GM21717 (cell line): ENCODE data around the gene MTHFD1L.

Experiments
- ATAC-seq: cut with Tn5 transposase; IDR thresholded peaks from one replicate; pipeline ENCODE4 v1.9.1; 2021; ENCODE audit warnings: mild to moderate bottlenecking, moderate library complexity; ENCODE audit not compliant: unreplicated experiment

MTHFD1L gene

DNA sequence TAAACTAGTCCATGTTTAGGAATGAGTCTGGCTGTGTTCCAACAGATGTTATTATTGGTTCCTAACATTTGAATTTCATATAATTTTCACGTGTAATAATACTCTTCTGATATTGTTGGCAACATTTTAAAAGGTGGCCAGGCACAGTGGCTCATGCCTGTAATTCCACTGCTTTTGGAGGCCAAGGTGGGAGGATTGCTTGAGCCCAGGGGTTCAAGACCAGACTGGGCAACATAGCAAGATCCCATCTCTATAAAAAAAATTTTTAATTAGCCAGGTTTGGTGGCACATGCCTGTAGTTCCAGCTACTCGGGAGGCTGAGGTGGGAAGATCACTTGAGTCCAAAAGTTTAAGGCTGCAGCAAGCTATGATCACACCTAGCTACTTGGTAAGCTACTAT lies 116.2 kb downstream of the MTHFD1L start:
- no peak for ATAC-seq

DNA sequence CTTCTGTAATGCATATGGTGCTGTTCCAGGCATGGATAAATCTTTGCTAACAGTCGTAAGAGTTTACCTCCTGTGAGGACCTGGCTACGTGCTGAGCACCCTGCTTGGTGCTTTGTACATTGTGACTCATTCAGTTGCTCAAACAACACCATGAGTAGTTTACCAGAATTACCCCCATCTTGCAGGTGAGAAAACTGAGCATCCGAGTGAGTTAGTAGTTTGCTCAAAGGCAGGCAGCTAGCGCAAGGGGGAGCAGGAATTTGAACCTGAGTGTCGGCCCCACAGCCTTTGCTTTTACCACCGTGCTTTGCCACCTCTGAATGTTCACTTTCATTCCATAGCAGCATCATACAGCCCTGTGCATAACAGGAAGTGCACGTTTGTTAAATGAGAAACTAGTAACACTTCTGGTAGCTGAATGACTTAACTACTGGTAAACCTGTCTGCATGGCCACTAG lies 121.9 kb downstream of the MTHFD1L start:
- ATAC-seq, result peak; percentile 97

DNA sequence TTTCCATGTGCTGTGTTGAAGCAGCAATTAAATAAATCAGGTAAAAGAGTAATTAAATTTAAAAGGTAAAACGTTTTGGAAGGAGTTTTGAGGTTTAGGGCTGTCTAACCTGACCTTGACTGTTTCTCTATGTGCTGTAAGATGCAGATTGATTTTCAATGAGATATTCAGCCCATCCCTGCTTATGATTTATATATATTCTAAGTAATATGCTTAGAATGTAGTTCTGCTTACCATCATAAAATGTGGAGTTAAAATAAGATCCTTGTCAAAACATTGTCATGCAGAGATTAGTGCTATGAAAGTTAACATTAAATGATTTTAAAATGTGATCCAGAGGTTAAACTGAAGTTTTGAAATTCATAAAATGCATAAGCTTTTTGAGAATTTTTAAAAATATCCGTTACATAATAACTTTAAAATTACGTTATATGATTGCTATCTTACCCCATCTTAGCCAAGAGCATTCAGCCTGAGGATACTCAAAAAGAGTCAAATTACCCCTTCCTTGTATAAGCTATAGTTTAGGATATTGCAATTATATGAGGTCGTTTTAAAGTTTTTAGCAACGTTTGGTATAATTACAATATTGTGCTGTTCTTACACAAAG lies 122.5 kb downstream of the MTHFD1L start:
- no peak for ATAC-seq

DNA sequence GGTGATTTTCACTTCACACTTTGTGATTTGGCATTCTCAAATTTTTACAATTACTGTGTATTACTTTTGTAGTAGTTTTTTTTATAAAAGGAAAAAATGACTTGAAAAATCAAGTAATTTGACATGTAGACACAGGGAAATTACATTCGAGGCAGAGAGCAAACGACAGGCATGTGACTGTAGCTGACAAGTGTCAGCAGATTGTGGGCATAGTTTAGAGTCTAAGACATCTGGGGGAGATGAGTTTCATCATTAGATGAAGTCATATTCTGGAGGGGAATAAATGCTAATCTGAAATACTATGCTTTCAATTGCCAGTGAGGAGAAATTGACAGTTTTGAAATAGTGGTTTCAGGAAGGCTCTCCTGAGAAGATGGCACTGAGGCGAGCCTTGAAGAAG lies 126.0 kb downstream of the MTHFD1L start:
- no peak for ATAC-seq

DNA sequence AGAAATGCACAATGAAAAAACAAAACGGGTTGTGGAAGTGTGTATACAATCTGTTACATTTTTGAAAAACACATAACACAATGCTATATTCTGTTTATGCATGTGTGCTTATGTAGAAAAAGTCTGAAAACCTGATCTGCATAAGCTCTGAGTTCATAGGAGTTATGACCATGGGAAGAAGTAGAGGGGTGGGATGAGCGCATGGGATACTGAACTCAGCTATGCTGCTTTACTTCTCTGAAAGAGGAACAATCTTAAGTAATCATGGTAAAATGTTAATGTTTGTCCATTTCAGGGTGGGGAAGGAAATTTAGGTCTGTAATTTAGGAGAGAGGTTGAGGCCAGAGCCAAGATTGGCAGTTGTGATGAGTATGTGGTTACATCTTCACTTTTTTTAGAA lies 126.8 kb downstream of the MTHFD1L start:
- ATAC-seq, result no peak

DNA sequence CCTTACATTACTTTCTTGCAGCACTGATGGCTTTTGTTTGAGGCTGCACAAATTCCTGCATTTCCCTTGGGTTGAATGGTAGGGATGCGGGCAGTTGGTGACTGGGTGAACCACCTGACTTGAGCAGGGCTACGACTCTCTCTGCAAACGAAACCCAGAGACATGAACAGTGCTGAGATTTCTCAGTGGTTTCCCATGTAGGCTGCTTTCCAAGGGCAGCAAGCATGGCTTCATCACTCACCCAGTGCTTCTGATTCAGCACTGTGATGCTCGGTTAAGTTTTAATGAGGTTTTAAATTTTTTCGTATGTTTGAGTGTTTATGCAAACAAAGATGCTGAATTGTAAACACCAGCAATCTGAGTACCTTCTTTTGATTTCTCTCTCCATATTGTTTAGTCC lies 127.2 kb downstream of the MTHFD1L start:
- no peak for ATAC-seq

DNA sequence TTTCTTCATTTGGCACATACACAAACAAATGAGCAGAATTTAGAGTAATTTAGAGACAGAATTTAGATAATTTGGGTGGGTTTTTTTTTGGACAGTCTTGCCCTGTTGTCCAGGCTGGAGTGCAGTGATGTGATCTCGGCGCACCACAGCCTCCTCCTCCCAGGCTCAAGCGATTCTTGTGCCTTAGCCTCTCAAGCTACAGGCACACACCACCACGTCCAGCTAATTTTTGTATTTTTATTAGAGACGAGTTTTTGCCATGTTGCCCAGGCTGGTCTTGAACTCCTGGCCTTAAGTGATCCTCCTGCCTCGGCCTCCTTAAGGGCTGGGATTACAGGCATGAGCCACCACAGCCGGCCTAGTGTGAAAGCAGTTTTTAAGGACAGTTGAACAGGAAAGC lies 127.8 kb downstream of the MTHFD1L start:
- ATAC-seq, result no peak

DNA sequence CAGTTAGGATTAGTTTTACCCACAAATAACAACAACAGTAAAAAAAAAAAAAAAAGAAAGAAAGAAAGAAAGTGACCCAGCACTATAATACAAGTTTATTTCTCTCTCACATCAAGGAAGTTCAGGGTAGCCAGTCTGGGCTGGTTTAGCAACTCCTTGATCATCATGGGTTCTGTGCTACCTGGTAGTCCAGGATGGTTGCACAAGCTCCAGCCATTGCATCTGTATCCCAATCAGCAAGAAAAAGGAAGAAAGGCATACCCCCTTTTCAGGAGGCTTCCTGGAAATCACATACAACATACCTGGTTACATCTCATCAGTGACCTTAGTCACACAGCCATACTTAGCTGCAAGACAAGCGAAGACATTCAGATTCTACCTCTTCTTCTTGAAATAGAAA lies 128.5 kb downstream of the MTHFD1L start:
- no peak for ATAC-seq

DNA sequence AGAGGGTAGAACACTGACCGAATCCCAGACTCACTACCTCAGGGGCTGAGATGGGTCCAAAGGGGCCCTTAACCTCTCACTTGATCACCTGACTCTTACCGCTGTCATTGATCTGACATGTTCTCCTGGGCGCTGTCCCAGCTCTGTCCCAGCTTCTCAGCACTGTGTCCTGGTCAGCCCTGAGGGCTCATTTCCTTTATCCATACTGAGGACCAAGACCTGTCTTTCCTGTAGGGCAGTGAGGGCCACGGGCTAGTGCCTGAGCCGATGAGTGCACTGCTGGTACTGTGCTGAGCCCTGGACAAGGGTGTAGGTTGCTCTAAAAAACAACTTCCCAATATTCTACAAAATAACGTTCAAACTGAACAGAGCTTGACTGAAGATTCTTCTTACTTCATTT lies 131.5 kb downstream of the MTHFD1L start:
- no peak for ATAC-seq

DNA sequence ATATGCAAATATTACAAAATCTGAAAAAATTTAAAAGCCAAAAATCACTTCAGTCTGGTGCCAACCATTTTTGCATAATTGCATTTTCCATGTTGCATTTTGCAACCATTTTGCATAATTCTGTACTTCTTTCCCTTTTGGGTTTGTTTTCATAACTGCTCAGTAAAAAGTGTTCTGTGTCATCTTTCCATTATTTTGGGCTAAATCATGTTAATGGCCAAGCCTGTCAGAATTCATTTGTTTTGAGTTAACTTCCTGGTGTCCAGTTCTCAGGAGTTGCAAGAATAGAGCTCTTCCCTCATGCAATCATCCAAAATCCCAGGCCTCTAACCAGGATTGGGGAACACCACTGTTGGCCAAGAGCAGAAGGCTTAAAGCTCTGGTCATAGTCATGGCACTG lies 133.6 kb downstream of the MTHFD1L start:
- no peak for ATAC-seq

DNA sequence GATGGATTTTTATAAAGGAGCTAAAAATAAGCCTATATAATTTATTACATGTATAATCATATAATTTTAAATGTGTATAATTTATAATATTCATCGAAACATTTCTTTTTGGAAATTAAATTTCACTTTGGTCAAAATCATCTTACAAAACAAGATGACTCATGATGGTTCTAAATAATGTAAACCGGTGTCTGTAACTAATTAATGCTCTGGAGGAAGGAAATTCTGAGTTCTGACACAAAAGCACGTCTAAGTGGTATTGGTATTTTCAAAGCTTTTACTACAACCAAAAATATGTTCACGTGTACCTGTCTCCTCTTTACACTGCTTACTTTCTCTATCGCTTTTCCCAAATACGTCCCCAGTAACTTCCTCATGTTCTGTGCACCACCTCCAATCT lies 134.1 kb downstream of the MTHFD1L start:
- ATAC-seq, result no peak

DNA sequence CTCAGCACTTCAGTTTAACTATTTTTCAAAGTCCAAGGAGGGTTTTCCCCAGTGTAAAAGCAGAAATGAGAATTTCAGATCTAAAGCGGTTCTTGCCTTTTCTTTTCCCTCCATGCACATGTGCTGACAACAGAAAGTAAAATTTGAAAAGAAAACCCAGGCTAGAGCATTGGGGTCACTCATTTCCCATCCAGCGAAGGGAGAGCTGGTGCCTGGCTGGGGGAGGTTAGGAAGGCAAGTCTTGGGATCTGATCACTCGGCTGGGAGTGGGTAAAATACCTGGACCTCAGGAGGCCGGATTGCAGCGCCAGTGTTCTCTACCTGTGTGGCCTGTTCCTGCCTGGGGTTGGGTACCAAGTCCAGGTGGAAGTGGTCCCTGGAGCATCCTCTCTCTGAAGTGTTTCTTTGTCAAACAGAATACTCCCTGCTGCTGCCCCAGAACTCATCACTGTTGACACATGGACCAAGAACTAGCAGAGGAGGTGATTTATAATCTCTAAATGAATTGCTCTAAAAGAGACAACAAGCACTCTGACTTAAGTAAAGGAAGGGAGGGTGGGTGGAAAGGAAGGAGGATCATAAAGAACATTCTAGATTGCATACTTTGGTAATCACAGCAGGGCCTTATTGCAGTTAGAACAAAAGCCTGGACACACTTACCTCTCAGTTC lies 136.0 kb downstream of the MTHFD1L start:
- peak; percentile 87 for ATAC-seq

DNA sequence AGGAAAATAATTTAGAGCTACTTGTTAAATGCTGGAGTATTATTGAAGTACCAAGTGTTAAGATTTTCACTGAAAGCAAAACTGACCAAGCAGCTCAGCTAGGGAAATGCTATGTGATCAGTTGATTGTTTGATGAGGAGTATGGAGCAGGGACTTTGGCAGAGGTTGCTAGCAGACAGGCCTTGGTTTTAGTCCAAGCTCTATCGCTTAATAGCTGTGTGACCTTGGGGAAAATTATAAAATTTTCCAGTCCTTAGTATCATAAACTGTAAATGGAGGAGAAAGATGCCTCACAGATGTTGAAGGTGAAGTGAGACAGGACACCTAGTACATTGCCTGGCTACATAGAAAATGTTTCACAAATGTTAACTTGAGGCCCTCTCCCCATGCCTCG lies 136.6 kb downstream of the MTHFD1L start:
- ATAC-seq, result no peak

DNA sequence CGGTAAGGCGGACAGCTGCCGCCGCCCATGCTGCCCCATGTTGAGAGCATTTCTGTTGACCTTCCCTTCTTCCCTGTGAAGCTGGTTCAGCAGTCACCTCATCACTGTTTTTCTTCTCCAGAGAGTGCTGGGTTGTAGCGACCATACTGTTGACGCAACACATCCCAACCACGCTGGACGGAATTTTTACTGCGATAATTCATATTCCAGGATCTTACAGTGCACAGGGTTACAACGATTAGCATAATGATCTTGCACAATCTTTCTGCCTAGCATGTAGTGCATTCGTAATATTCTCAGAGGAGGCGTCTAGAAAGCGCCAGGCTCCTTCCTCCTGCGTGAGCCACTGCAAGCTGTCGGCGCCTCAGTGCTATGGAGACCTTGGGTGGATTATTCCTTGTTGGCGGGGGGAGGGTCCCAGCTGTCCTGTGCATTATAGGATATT lies 137.0 kb downstream of the MTHFD1L start:
- no peak for ATAC-seq

DNA sequence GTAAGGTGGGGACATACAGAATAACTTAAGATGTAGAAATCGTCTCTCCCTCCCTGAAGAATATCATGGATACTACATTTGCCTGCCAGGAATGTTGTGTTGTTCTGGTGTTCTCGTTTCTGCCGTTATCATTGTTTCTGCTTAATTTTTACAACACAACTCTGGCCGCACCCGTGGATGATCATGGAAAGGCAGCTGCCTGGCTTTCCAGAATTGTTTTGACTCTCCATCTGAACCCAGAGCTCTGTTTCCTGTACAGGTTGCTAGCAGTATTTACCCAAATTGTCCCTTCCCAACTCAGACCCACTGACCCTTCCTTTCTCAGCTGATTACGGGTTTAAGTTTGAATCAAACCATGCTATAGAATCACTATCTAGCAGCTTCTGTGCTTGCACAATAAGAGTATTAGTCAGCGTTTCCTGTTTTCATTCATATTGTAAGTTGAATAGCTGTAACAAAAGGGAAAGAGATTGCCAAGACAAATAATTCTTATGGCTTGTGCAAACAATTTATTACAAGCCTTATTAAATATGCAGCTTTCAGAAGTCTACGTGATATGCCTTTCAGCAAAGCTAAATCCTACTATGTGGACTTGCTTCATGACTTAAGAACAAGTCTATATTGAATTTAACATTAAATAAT lies 139.0 kb downstream of the MTHFD1L start:
- ATAC-seq, result no peak

DNA sequence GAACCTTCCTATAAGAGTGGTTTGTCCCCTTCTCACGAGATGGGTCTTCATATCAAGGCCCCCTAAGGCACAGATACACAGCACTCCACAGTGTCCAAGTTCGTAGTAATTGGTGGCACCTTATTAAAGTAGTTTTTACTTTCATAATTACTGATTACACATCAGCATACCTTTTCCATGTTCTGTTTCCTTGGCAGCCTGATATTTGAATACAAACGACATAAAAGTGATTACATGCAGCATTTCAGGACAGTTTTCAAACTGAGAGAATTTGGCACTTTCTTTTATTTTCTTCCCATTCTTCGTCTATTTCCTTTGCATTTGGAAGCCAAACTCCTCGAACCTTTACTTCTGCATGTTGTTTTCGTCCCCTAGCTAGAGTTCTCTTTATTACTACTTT lies 139.7 kb downstream of the MTHFD1L start:
- no peak for ATAC-seq

DNA sequence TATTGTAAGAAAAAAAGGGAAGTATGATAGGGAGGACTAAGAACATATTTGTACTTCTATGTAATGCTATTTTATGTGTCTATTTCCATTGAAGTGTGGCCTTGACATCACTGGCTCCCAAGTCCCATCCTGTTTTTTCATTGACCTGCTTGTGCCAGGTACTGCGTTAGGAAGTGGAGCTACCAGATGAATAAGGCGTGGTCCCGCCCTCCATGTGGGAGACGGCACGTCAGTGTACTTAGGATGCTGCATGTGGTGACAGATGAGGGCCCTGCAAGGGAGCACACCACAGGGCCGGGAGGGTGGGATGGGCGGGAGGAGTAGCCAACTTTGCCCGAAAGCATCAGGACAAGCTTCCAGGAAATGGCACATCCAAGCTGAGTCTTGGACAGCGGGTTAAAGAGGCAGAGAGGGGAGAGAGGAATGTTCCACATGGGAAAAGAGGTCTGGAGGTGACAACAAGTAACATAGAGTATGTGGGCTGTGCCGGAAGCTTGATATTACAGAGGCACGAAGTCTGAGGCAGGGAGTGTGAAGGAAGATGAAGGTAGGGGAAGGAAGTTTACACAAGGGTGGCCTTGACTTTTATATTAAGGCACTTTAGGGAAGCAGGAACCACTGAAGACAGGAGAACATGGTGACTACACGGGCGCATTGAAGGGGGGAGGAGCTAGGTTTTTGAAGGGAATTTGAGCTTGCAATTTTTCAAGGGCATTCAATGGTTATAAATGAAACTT lies 140.6 kb downstream of the MTHFD1L start:
- ATAC-seq, result no peak

DNA sequence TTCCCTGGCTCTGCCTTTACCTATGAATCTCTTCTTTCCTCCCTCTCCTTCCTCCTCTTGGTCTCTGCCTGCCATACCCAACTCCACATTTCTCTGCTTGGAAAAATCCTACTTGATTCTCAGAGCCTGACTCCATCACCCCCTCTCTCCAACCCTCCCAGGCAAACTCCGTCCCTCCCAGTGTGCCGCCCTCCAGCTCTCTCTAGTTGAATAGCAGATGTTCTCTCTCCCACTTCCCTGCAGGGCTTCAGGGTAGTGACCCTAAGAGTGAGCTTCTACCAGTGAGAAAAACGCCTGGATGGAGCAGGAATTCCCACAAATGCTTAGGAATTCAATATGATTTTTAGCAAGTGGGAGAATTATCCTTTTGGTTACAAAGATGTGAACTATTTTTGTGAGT lies 141.6 kb downstream of the MTHFD1L start:
- ATAC-seq, result no peak

DNA sequence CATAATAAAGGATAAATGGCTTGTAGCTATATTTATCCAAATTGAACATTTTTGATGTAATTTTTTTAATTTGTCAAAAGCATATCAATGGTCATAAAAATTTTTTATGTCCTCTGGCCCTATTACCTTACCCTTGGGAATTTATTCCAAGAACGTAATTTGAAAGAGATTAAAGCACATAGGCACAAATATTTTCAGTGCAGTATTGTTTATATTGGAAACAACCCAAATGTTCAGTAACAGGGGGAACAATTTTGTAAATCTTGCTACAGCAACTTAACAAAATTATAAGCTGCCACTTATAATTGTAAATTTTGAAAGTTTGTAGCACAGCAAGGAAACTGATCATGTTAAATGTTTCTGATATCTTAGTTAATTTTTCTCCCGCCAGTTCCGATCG lies 142.4 kb downstream of the MTHFD1L start:
- ATAC-seq, result no peak

DNA sequence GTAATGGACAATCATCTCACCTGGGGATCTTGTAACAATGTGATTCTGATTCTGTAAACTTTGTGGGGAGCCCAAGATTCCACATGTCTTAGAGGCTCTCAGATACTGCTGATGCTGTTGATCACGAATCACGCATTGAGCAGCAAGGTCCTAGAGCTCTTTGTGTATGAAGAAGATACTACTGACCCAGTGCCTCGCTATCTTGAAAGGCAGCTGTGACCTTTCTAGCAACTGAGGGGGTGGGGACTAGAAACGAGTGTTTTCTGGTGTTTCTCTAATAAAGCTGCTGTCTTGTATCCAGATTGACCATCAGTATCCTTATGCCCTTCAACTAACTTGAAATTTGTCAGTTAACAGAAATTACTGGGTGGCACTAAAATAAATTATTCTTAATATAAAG lies 142.9 kb downstream of the MTHFD1L start:
- ATAC-seq, result no peak

DNA sequence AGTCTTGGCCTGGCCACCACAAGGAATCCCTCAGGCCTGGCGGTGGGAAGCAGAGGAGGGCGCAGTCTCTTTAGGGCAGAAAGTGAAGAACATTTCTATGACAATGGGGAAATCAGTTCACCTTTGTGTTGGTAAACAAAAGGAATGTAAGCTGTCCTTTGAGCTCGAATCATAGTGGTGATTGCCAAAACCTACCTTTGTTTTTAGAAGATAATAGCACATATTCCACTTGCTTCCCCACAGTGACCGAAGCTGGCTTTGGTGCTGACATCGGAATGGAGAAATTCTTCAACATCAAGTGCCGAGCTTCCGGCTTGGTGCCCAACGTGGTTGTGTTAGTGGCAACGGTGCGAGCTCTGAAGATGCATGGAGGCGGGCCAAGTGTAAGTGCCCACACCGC lies 144.1 kb downstream of the MTHFD1L start:
- ATAC-seq, result no peak

DNA sequence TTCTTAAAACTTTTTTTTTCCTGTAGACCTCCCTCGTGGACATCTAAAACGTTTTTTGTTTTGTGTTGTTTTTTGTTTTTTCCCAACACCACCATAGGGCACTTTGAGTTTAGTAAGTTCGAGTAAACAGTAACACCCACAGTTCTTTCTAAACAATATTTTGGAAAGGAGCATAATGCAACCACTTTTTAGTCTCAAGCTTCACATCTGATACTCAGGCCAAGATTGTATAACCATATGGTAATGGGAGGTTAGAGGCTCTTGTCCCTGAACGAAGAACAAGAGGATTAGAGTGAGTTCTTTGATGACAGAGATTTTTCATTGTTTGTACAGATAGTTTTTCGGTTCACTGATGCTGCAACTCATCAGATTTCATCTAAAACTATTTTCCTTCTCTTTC lies 144.6 kb downstream of the MTHFD1L start:
- no peak for ATAC-seq
